Measurements from ENCODE around the gene PDGFRB. TPM values are rescaled to one million over a fixed set of nuclear protein-coding genes. Genes with fewer than 3 reads are reported as not detected.
A peak's percentile ranks its signal among the peaks of the same experiment; 100 is the strongest.
"Not testable (repeated sequence)": the region's sequence is repeated elsewhere in the genome, so short reads cannot be mapped to it uniquely, and the experiment has no call there.

The PDGFRB gene
- total RNA-seq, 1 donor from 2014 or later = 11.5 TPM

DNA sequence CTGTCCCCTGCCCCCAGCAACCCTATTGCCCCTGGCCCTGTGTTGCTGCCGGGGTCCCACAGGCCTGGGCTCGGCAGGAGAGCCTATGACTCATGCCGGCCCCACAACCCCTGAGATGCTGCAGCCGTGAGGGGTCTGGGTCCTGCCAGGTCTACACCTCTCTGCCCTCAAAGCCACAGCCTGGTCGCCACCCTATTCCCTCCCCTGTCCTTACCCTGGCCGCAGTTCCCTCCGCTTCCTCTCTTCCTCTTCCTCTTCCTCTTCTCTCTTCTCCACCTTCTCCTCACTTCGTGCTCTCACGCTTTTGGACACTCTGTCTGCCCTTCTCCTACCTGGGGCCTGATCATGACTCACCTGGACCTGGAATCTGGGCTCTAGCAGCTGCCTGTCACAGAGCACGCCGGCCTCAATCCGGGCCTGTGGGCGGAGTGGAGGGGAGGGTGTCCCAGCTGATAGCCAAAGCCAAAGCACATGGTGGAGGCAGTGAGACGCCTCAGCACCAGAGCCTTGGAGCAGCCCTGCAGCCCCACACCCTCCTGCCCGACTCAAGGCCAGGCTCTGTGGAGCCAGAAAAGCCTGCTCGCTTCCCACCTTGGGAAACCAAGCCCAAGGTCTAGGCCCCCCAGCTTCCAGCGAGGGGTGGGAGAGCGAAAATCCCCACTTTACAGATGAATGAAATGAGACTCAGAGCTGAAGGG, 42.4 kb downstream of the PDGFRB start:
- peak; percentile 54 for ATAC-seq

DNA sequence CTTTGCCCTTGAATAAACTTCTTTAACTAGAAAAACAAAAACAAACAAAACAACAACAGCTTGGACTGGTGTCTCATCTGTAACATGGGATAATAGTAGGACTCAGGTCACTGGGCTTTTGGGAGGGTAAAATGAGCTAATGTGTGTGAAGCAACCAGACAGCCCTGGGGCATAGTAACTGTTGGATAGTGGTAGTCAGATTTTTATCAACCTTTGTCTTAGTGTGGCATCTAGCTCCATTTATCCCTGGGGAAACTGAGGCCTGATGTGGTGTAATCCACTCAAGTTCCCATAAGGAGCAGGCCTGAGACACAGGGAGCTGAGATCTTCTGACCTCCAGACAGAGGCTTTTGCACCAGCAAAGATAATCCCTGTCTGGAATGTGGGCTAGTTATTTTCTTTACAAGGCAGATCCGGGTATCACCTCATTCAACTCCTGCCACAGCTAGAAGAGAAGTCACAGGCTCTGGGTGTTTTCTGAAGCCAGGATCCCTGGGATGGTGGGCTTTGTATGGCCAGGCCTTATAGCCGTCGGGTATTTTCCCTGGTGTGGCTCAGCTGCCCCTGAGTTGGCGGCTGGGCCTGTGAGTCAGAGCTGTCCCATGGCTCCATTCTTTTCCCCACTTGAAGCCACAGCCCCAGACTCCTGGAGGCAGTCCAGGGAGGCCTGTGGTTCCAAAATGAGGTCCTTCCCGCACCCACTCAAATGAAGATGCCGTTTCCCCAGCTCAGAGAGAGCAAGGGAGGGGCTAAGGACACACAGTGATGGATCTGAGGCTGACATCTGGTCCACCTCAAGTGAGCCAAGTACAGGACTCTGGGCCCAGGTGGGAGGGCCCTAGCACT, 43.2 kb downstream of the PDGFRB start:
- ATAC-seq = peak; percentile 6

DNA sequence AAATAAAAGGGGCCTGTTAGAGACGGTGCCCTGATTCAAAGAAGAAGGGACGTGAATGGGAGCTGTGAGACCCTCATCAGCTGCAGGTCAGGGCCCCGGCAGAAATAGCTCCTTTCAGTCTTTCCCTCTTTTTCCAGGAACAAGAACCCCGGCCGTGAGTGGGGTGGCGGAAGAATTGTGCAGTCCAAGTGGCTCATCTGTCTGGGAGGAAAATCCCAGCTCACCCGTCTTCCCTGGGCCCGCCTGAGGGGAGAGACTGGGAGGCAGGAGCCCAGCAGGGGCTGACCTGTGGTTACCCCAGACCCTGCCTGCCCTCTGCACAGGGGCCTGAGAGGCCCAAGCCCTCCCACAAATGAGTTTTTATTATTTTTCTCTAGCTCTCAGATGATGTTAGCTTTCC, 44.5 kb downstream of the PDGFRB start:
- no peak for ATAC-seq

DNA sequence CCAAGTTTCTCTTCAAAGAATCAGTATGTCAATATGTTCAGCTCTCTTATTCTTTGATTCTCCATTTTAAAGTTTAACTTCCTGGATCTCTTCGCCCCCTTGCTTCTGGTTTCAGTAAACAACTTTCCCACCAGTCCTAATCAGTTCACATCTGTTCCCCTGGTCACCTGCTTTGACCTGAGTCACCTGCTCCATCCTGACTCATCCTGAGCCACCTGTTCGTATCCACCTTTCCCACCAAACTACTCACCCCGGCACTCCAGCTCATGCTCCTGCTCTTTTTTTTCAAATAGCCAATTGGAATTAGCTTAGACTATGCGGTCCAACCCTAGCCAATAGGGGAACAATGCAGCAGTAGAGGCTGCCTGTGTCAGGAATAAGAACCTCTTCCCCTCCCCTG, 45.7 kb downstream of the PDGFRB start:
- ATAC-seq = no peak

DNA sequence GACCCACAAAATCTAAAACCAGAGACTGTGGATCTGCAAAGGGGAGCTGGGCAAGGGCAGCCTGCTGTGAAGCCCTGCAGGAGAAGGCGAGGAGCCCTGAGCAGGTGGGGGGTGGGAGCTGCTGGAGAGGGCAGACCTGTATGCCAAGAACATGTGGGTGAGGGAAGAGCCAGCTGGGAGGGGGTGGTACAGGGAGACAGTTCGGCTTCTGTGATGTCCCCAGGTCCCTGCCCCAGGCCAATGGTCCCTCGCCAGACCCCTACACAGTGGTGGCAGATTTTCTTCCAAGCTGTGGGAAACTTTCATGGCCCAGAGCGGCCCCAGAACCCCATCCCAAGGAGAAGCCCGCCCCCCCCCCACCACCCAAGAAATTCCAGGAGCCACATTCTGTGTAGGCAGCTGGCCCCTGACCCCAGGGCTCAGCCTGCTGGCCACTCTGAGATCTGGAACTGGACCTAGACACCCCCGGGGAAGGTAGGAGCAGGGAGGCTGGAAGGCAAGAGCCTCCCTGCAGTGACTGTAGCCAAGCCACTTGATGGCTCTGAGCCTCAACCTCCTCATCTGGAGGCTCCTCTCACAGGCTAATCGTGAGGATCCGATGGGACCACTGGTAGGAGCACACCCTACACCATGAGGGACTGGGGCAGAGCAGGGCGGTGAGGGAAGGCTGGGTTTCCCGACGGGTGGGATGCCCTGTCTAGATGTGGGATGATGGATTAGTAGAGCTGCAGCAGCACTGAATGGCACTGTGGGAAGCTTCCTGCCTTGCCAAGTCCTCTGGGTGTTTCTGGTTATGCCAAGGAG, 46.7 kb downstream of the PDGFRB start:
- no peak for ATAC-seq

DNA sequence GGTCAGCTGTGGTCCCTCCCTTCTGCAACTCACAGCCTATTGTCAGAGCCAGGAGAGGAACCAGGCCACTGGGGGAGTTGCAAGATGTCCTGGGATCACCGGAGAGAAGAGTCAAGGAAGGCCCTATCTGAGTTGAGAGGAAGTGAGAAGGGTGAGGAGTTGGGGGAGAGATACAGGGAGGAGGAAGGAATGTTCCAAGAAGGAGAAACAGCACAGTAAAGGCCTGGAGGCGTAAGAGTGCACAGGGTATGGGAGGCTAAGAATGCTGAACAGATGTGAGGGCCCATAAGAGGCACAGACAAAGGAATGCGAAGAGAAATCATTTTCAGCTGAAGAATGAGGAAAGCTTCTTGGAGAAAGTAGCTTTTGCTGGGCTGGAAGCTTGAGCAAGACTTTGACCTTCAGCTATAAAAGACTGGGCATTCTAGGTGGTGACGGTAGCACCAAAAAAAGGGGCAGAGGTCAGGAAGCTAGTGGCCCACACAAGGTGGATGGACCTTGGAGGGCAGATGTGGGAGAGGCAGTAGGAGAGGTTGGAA, 47.7 kb downstream of the PDGFRB start:
- no peak for ATAC-seq

DNA sequence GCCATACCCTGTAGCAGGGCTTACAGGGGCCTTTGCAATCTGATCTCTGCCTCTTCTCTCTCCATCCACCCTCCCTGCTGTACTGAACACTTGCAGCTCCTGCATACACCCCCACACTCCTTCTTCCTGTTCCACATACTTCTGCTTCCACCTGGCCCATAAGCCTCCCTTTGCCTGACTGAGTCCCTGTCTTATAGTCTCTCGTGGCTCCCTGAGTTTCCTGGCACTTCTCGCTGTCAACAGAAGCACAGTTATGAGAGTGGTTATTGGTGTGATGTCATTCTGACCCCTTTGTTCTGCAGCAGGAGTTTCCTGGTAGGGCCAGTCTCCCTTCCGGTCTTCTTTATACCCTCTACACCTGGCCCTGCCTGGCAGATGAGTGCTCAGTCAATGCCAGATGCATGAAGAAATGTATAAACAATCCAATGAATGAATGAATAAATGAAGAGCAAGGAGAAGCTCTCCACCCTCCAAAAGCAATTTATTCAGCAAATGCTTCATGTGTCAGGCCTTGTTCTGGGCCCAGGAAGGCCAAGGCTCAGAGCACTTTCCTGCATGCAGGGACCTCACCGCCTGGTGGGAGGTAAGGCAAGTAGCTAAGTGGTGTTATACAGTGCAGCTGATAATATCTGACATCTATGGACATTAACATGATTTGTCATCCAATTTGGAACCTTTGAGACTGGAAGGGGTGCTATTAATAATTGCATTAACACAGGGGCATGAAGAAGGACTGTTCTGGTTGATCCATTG, 48.8 kb downstream of the PDGFRB start:
- ATAC-seq = no peak

DNA sequence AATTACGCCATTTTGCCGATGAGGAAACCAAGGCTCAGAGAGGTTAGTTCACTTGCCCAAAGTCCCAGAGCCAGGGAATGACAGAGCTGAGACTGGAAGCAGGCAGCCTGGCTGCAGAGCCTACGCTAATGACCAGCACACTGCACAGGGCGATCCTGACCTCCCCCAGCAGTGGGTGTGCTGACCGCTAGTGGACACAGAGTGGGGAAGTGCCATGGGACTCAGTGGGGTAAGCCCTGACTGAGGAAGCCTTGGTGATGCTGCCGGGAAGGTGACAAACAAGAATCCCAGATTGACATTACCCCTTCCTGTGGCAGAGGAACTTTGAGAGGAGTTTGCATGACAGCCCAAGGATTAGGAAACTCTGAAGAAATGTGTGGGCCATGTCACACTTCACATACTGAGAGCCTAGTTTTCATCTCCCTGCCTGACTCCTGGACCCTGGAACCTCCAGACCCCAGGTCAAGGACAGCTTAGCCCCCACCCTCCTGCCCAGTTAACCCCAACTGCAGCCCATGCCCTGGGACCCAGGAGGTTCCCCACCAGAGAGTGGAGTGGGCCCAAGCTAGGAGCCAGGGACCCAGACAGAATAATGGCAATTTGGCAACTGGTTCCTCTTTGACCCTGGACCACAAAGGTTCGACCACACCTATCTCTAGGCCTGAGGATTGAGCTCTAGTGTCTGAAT, 49.6 kb downstream of the PDGFRB start:
- ATAC-seq = no peak

DNA sequence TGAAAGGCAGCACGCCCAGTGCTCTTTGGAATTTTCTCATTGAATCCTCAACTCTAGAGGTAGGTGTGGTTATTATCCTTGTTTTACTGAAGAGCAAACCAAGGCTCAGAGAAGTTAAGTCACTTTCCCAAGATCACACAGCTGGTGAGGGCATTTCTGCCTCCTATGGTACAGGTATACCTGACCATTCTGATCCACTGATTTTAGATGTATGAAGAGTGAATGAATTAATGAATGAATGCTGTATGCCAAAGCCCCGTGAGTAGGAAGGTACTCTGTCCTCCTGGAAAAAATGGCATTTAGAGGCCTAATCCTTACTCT, 51.1 kb downstream of the PDGFRB start:
- no peak for ATAC-seq

DNA sequence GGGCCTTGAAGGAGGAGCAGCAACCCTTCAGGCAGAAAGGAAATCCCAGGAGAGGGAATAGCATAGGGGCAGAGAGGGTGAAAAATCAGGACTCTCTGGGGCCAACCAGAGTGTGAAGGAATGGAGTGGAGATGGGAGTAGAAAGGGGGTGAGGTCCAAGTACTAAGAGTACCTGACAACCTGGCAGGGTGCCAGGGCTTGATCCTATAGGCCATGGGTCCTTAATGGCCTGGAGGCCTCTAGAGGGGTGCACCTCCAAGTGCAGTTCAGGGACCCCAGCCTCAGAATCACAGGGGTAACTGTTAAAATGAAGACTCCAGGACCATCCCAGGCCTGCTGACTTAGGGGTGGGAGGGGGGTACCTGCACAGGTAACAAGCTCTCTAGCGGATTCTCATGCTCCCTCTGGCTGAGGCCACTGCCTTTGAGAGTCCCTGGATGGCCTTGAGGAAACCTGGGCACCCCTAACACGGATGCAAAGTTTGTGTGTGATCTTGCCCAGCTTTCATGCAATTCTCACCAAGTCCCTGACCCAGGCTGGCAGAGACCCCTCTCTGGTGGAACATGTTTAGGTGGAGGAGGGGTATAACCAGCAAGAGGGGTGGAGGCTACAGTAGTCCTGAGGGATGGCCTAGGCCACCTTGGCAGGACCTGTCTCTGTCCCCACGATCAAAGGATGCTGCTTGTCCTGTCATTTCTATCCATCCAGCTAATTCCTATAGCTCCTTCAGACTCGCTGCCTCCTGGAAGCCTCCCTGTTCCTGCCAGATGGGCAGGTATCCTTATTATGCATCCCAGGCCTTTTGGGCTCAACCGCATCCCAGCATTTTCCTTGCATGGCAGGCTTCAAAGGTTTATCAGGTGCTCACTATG, 51.7 kb downstream of the PDGFRB start:
- ATAC-seq = no peak

DNA sequence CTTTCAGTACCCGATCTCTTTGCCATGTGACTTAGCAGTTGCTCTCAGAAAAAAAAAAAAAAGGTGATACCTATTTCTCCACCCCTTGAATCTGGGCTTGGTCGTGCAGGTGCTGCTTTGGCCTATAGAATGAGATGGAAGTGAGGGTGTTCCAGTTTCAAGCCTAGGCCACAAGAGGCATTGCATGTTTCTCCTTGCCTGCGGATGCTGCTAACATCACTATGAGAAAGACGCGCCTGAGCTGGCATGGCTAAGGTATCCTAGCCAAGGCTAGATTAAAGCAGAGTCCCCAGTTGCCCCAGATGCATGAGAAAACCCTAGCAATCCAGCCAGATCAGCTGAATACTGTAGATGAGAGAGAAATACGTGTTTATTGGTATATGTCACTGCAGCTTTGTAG, 54.6 kb downstream of the PDGFRB start:
- ATAC-seq = peak; percentile 37

DNA sequence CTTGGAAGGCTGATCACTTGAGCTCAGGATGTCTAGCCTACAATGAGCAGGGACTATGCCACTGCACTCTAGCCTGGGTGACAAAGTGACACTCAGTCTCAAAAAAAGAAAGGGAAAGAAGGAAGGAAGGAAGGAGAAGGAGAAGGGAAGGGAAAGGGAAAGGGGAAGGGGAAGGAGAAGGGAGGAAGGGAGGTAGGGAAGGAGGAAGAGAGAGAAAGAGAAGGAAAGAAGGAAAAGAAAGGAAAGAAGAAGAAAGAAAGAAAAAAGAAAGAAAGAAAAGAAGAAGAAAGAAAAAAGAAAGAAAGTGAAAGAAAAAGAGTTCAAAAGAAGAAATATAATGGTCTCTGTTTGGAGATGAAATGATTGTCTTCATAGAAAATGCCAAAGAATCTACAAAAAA, 58.5 kb downstream of the PDGFRB start:
- ATAC-seq = no peak

DNA sequence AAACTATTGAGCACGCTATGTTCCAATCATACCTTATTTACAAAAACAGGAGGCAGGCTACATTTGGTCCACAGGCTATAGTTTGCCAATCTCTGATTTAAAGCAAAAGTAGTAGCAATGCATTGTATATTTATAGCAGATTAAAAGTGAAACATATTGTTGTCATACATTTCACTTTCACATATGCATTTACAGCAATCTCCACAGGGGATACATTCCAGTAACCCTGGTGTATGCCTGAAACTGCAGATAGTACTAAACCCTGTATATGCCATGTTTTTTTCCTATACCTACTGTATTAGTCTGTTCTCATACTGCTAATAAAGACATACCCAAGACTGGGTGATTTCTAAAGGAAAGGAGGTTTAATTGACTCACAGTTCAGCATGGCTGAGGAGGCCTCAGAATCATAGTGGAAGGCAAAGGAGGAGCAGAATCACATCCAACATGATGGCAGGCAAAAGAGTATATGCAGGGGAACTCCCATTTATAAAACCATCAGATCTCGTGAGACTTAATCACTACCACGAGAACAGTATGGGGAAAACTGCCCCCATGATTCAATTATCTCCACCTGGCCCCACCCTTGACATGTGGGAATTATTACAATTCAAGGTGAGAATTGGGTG, 63.4 kb downstream of the PDGFRB start:
- ATAC-seq = no peak

DNA sequence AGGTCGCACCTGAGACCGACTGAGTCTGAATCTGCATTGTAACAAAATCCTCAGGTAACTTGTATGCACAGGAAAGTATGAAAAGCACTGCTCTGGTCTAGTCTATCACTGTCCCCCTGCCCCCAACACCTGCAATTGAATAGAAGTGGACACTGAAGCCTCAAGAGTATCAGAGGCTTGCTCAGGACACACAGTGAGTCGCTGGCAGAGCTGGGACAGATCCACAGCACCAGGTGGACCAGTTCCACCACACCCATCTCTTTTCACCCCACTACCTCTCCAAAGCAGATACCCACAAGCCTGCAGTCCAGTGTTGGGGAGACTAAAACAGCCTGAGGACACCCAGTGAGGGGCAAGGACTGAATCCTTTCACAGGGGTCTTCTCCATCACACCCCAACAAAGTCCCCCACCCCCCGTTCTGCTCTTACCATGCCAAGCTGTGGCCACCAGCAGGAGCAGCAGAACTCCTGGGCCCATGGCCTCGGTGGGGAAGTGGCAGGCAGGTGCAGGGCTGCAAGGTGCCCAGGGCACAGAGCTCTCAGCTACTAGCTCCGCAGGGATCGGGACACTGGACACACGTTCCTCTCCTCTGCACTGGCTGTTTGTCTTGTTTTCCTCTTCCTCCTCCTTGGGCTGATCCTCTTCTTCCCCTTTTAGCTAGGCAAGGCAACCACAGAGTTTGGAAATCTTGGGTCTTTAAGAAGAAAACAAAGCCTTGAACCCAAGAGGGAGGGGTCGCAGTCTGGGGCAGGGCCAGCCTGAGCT, 69.5 kb downstream of the PDGFRB start, which contains the start of gene CSF1R:
CSF1R (minus strand) TSS at position 605 of the 766 bp plus-strand sequence; CDS start at position 478, 127 bp downstream.
- no peak for ATAC-seq

DNA sequence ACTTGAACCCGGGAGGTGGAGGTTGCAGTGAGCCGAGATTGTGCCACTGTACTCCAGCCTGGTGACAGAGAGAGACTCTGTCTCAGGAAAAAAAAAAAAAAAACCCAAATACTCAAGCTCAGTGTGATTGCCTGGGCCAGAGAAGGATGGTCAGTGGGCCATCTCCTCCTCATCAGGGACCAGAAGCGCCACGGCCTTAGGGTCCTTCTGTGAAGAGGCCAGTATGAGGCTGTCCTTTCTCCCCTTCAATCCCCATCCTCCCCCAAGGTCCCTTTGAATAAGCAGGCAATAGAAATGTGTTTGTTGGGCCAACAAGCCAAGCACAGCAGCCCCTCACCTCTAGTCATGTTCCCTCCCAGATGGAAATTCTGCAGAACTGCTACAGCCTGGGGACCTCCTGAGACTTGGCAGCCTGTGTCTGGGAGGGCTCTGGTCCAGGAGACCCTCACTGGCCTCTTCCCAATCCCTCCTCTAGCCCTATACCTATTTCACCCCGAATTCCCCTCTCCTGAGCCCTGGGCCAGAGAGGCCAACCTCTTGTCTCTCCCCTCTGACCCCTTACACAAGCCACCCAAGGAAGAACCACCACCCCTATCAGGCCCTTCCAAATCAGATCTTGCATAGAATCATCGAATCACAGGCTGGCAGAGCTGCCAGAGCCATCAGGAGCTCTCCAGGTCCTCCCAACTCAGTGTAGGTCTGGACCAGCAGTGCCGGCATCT, 70.3 kb downstream of the PDGFRB start:
- no peak for ATAC-seq

DNA sequence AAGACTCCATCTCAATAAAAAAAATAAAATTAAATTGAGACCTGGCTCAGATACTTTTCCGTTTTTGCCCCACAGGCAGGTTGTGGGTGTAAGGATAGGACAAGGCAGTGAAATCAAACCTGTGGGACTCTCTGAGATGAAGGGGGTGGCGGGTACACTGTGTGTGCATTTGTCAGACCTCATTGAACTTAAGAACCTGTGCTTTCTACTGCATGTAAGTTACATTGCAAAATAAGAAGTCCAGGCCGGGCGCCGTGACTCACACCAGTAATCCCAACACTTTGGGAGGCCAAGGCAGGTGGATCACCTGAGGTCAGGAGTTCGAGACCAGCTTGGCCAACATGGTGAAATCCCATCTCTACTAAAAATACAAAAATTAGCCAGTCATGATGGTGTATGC, 70.9 kb downstream of the PDGFRB start:
- not testable (repeated sequence) for ATAC-seq

DNA sequence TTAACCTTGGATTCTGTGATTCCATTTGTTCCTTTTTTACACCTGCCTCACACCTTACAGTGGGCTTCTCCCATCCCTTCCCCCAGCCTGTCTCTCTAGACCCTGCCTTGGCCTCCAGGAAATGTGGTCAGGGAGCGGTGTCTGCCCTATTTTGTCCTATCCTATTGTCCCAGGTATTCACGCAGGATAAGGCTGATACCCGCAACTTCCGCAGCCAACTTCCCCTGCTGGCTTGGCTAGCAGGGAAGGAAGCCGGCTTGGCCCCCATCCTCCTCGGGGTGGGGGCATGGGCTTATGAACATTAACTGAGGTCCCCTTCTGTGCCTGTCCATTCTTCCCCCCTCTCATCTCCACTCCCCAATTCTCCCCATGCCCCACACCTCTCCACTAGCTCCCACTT, 72.8 kb downstream of the PDGFRB start:
- ATAC-seq = no peak

DNA sequence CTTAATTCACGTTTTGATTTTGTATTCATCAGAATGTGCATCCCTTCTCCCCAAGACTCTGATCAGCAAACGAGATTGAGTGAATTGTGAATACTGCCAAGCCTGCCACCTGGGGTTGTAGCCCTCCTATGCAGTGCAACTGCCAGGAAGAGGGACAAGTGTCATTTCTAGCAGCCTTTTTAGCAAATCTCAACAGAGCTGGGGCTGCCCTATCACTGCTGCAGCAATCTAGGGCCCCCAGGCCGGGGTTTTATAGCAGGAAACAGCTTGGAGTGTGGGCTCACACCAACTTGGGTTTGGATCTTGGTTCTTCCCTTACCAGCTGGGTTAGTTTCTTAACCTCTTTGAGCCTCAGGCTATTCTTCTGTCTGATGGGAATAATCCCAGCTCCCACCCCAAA, 73.3 kb downstream of the PDGFRB start:
- no peak for ATAC-seq
